Panc1 (cell line): ENCODE data around the gene CAST. TPM values are rescaled to one million over a fixed set of nuclear protein-coding genes. Genes with fewer than 3 reads are reported as not detected.

ENCODE experiments used
- ATAC-seq: fragments of 200-7000 bp; cut with Tn5 transposase; 2 replicates; pipeline ENCODE4 v1.9.1; 2020; ENCODE audit warnings: mild to moderate bottlenecking, moderate library complexity
- BruUV-seq: library from RNA; stranded (reverse); fragments of 400-500 nt; replicated peaks from 2 replicates; lab custom pipeline; 2021; lab: Mats Ljungman, UMichigan
- CTCF ChIA-PET: fragments of 300-600 bp; sonication (Branson Sonifier 250); formaldehyde crosslinking; loops from one replicate; lab custom pipeline; 2022; ENCODE audit warnings: antibody characterized with exemption; lab: Charles Lee
- POLR2A ChIA-PET: fragments of 300-600 bp; sonication (Branson Sonifier 250); formaldehyde crosslinking; loops from one replicate; lab custom pipeline; 2022; ENCODE audit warnings: antibody characterized with exemption; lab: Charles Lee
- DNase-seq: peaks from one replicate; pipeline ENCODE4 v3.0.0-alpha.2; 2010; ENCODE audit warnings: low read depth, low spot score
- H3K27ac ChIP-seq: 2 replicates; pipeline ENCODE4 v1.5.1; 2011; ENCODE audit warnings: mild to moderate bottlenecking, low read length, inconsistent platforms
- H3K27me3 ChIP-seq: fragments of 200-500 bp; sonication (Bioruptor generic); 2 replicates; pipeline ENCODE4 v1.6.0; 2014; ENCODE audit warnings: low read length, inconsistent platforms; ENCODE audit not compliant: control insufficient read depth, insufficient read depth
- H3K36me3 ChIP-seq: fragments of 200-500 bp; sonication (Bioruptor generic); 2 replicates; pipeline ENCODE4 v1.5.1; 2014; ENCODE audit warnings: inconsistent platforms, mild to moderate bottlenecking, low read length, moderate library complexity; ENCODE audit not compliant: control insufficient read depth, insufficient read depth
- H3K4me1 ChIP-seq: 2 replicates; pipeline ENCODE4 v1.5.1; 2011; ENCODE audit warnings: inconsistent platforms, mild to moderate bottlenecking, low read length, moderate library complexity; ENCODE audit not compliant: control insufficient read depth, insufficient read depth
- H3K4me3 ChIP-seq, 2 experiments: 2 replicates each; pipeline ENCODE4 v1.5.1; 2011 to 2012; ENCODE audit warnings: low read depth in 2 of 2, low read length in 2 of 2, mild to moderate bottlenecking in 2 of 2, inconsistent platforms in 1 of 2, moderate library complexity in 1 of 2
- H3K9me3 ChIP-seq: fragments of 200-500 bp; sonication (Bioruptor generic); 2 replicates; pipeline ENCODE4 v1.5.1; 2014; ENCODE audit warnings: low read depth, mild to moderate bottlenecking, inconsistent platforms, low read length, moderate library complexity; ENCODE audit not compliant: control insufficient read depth, insufficient read depth
- CTCF ChIP-seq: fragments of 450-650 bp; IDR thresholded peaks from 2 replicates; pipeline ENCODE4 v1.5.1; 2017; ENCODE audit warnings: mild to moderate bottlenecking
- POLR2AphosphoS5 ChIP-seq: IDR thresholded peaks from 2 replicates; pipeline ENCODE4 v1.6.1; 2012; ENCODE audit warnings: mild to moderate bottlenecking, low read depth, low read length, moderate library complexity
- SIN3A ChIP-seq: IDR thresholded peaks from 2 replicates; pipeline ENCODE4 v1.6.1; 2012; ENCODE audit warnings: low read depth, mild to moderate bottlenecking, low read length, moderate library complexity, borderline replicate concordance; ENCODE audit not compliant: insufficient read depth
- TCF7L2 ChIP-seq: IDR thresholded peaks from 2 replicates; pipeline ENCODE4 v1.6.1; 2011; ENCODE audit warnings: mild to moderate bottlenecking, low read depth, low read length, inconsistent platforms
- in situ Hi-C: cut with HindIII; loops from 2 replicates; pipeline ENCODE4 v1.10.0; 2016; ENCODE audit warnings: low sequenced_read_pairs, low pct_unique_long_range_greater_than_20kb
- intact Hi-C: fragments of 100-400 bp; cut with micrococcal nuclease; formaldehyde crosslinking; loops from one replicate; pipeline ENCODE4 v1.10.0; 2022; ENCODE audit not compliant: unreplicated experiment
- total RNA-seq: library from RNA; stranded (reverse); gene quantifications from one replicate; pipeline ENCODE4 v1.2.1, GENCODE V29; 2021; ENCODE audit not compliant: unreplicated experiment
- TF ChIP-seq, protein P1 (sequence below), 2 experiments: IDR thresholded peaks; 2 replicates each; pipeline ENCODE4 v1.6.1; 2011 to 2012; ENCODE audit warnings: low read depth in 2 of 2, control low read depth in 1 of 2, low read length in 1 of 2, mild to moderate bottlenecking in 1 of 2, moderate library complexity in 1 of 2; ENCODE audit not compliant: insufficient read depth in 1 of 2

CAST gene
- total RNA-seq, 1 experiment from 2014 or later: 212 TPM

- Histone ChIP-seq H3K27me3 (no peaks in the 10 kb centered on the region), H3K9me3 (no peaks in the 10 kb centered on the region), H3K4me1 (no peaks in the 10 kb centered on the region), H3K4me3 (no peak overlapping the region), H3K36me3 (peaks cover 46% of the 10 kb centered on the region), H3K27ac (no peak overlapping the region)
- intact Hi-C loops (no loop called here), in situ Hi-C loops (no loop called here)
- no TSS peak for BruUV-seq
- DNase-seq (no peak), ATAC-seq (no peak)
- CTCF ChIA-PET: no interaction called here
- no peak for TF ChIP-seq TCF7L2
- no peak for TF ChIP-seq SIN3A
- TF ChIP-seq, protein P1, sequence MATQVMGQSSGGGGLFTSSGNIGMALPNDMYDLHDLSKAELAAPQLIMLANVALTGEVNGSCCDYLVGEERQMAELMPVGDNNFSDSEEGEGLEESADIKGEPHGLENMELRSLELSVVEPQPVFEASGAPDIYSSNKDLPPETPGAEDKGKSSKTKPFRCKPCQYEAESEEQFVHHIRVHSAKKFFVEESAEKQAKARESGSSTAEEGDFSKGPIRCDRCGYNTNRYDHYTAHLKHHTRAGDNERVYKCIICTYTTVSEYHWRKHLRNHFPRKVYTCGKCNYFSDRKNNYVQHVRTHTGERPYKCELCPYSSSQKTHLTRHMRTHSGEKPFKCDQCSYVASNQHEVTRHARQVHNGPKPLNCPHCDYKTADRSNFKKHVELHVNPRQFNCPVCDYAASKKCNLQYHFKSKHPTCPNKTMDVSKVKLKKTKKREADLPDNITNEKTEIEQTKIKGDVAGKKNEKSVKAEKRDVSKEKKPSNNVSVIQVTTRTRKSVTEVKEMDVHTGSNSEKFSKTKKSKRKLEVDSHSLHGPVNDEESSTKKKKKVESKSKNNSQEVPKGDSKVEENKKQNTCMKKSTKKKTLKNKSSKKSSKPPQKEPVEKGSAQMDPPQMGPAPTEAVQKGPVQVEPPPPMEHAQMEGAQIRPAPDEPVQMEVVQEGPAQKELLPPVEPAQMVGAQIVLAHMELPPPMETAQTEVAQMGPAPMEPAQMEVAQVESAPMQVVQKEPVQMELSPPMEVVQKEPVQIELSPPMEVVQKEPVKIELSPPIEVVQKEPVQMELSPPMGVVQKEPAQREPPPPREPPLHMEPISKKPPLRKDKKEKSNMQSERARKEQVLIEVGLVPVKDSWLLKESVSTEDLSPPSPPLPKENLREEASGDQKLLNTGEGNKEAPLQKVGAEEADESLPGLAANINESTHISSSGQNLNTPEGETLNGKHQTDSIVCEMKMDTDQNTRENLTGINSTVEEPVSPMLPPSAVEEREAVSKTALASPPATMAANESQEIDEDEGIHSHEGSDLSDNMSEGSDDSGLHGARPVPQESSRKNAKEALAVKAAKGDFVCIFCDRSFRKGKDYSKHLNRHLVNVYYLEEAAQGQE (IDR thresholded peaks at IDR 0.05; ENCODE audit: insufficient read depth in 1 of 2, low read depth in 2 of 2, low read length in 1 of 2): no peak
- no peak for TF ChIP-seq CTCF
- no peak for TF ChIP-seq POLR2AphosphoS5
- POLR2A ChIA-PET: no interaction called here
These were observed 85.5 kb downstream of the CAST start for GRCh38 chr5:96747720-96748119.

- no peak for TF ChIP-seq SIN3A
- Histone ChIP-seq H3K4me1 (no peaks in the 10 kb centered on the region), H3K4me3 (no peak overlapping the region), H3K9me3 (no peaks in the 10 kb centered on the region), H3K27ac (no peak overlapping the region), H3K36me3 (peaks cover 45% of the 10 kb centered on the region), H3K27me3 (no peaks in the 10 kb centered on the region)
- ATAC-seq: no peak
- ChIA-PET POLR2A (no interaction called here), CTCF (no interaction called here)
- BruUV-seq: no TSS peak
- DNase-seq: no peak
- in situ Hi-C loops: no loop called here
- intact Hi-C loops: loop anchor here (5.0 to 10.0 kb wide), 2 partner anchors 135 to 412 kb away; no protein-coding TSS in a partner anchor
These were observed 88.1 kb downstream of the CAST start for GRCh38 chr5:96750110-96750822.
